RWPE1 (cell line): ENCODE data around the gene PRPH.

ENCODE experiments used
- CTCF ChIA-PET: fragments of 350-600 bp; sonication (Branson Sonifier 250); formaldehyde crosslinking; extraction: SDS; loops from one replicate; lab custom pipeline; 2021; lab: Yijun Ruan, JAX
- POLR2A ChIA-PET: fragments of 400-600 bp; formaldehyde crosslinking; extraction: SDS; loops from one replicate; lab custom pipeline; 2020; ENCODE audit warnings: antibody characterized with exemption; ENCODE audit not compliant: low non-redundant PET; lab: Yijun Ruan, JAX
- DNase-seq: peaks from one replicate; pipeline ENCODE4 v3.0.0; 2012; ENCODE audit warnings: low spot score
- H3K27ac ChIP-seq: fragments of 450-650 bp; 2 replicates; pipeline ENCODE4 v1.5.1; 2017
- CTCF ChIP-seq: fragments of 450-650 bp; conservative IDR thresholded peaks from 2 replicates; pipeline ENCODE4 v1.5.1; 2017; ENCODE audit warnings: low read depth, mild to moderate bottlenecking

Gene PRPH

DNA sequence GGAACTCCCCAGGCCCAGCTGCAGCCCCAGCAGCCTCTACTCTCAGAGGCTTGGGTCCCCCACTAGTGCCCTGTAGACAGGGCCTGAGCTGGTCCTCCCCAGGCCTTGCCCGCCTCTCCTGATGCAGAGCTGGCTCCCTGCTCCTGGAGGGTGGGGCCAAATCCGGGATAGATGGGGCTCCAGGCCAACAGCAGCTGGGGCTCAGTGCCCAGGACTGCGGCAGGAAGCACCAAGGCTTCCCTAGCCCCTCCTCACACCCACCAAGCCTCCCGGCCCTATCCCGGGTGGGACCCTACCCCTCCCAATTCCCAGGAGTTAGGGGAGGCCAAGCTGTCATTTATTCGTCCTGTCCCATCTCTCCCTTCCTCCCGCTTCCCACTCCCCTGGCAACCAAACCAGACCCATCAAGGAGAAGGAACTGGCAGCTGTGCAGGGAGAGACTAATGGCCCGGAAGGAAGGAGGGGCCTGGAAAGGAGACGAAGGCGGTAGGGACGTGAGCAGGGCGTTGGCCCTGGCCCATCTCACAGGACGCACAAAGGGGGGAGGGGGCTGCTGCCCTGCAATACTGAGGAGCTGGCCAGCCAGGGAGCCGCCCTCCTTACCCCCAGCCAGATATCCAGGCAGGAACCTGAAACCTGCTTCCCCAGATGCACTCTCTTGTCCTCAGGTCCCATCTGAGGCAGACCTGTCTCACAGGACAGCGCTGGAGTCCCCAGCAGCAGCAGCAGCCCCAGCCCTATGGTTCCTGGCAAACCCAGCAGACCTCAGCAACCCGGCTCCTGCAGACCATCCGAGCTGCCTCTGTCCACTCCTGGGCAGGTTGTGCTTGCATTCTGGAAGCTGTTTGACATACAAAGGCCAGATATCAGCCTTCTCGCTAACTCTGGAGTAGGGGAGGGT is 1.6 kb upstream of the PRPH start:
- no peak for DNase-seq
- CTCF ChIA-PET, result interaction anchor here (0.9 to 2.6 kb wide), 4 partner anchors 44 to 65 kb away, joined by 3 to 9 read pairs (median 4); partner anchors contain the start of gene C1QL4
- POLR2A ChIA-PET, result interaction anchor here (1.0 kb wide), 2 partner anchors 17 to 163 kb away, joined by 3 read pairs; no protein-coding TSS in a partner anchor
- no peak for TF ChIP-seq CTCF
- H3K27ac ChIP-seq, result peak overlapping the region; percentile 85

GRCh38 chr12:49294086-49294803 is 702 bp upstream of the PRPH start:
- peak overlapping the region; percentile 85 for H3K27ac ChIP-seq
- no peak for DNase-seq
- TF ChIP-seq CTCF, result no peak
- ChIA-PET POLR2A (no interaction called here), CTCF (interaction anchor here (0.7 to 2.6 kb wide), 6 partner anchors 11 to 64 kb away, joined by 3 to 9 read pairs (median 4); partner anchors contain the start of gene C1QL4)

DNA sequence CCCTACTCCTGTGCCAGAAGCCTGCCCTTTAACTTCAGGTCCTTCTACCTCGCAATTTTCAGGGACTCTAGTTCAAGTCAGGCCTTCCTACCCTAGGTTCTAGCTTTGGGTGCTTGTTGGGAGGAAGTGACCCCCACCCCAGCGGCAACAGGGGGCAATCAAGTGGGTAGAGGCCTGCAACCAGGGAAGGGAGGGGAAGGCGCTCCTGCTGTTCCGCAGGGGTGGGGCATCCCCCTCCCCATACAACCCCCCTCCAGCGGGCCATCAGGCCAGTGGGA is 204 bp upstream of the PRPH start:
- H3K27ac ChIP-seq, result peak overlapping the region; percentile 85; the same call in 1 of the 2 replicates
- no peak for DNase-seq
- no peak for TF ChIP-seq CTCF
- ChIA-PET CTCF (interaction anchor here (0.5 to 2.6 kb wide), 4 partner anchors 10 to 104 kb away, joined by 3 to 9 read pairs (median 4); no protein-coding TSS in a partner anchor), POLR2A (no interaction called here)

GRCh38 chr12:49296034-49296835 is 1.3 kb downstream of the PRPH start:
- CTCF ChIA-PET, result interaction anchor here (0.6 to 2.0 kb wide), 19 partner anchors 8 to 414 kb away, joined by 3 to 15 read pairs (median 4); partner anchors contain the start of gene TROAP
- DNase-seq, result peak; percentile 70
- TF ChIP-seq CTCF, result peak; percentile 85
- no peak overlapping the region for H3K27ac ChIP-seq
- POLR2A ChIA-PET, result no interaction called here

- CTCF ChIA-PET, result interaction anchor here (0.6 to 2.0 kb wide), 21 partner anchors 8 to 413 kb away, joined by 3 to 15 read pairs (median 4); partner anchors contain the start of gene TROAP
- POLR2A ChIA-PET, result no interaction called here
Observed at GRCh38 chr12:49296836-49297694, 2.1 kb downstream of the PRPH start.

More at GRCh38 chr12:49296836-49297694, 2.1 kb downstream of the PRPH start:
- peak; percentile 50 for TF ChIP-seq CTCF
- peak overlapping the region; percentile 21; the same call in 1 of the 2 replicates for H3K27ac ChIP-seq
- DNase-seq, result peak; percentile 77
